Loucy (cell line): ENCODE measurements around the gene VWF.
A peak's percentile ranks its signal among the peaks of the same experiment; 100 is the strongest.

Experiments
- H2AFZ ChIP-seq: fragments of 200-600 bp; sonication (generic); 2 replicates; pipeline ENCODE4 v1.6.0; 2016; ENCODE audit warnings: antibody characterized with exemption, mild to moderate bottlenecking, low read length, moderate library complexity
- H3F3A ChIP-seq: fragments of 200-600 bp; 2 replicates; pipeline ENCODE4 v1.6.0; 2016; ENCODE audit warnings: antibody characterized with exemption, low read depth, mild to moderate bottlenecking
- H3K27me3 ChIP-seq: fragments of 200-600 bp; sonication (generic); 2 replicates; pipeline ENCODE4 v1.6.1; 2014; ENCODE audit warnings: low read length, mild to moderate bottlenecking; ENCODE audit not compliant: insufficient read depth, poor library complexity, severe bottlenecking
- H3K36me3 ChIP-seq: fragments of 200-600 bp; sonication (generic); 2 replicates; pipeline ENCODE4 v1.6.1; 2016; ENCODE audit warnings: low read length; ENCODE audit not compliant: insufficient read depth
- H3K4me1 ChIP-seq: fragments of 200-600 bp; sonication (generic); 2 replicates; pipeline ENCODE4 v1.5.1; 2014; ENCODE audit warnings: low read length, mild to moderate bottlenecking; ENCODE audit not compliant: insufficient read depth, poor library complexity, severe bottlenecking
- H3K4me2 ChIP-seq: fragments of 200-600 bp; sonication (generic); 2 replicates; pipeline ENCODE4 v1.6.0; 2014; ENCODE audit warnings: antibody characterized with exemption, low read length, low read depth, mild to moderate bottlenecking; ENCODE audit not compliant: poor library complexity, severe bottlenecking
- H3K4me3 ChIP-seq: fragments of 200-600 bp; sonication (generic); 2 replicates; pipeline ENCODE4 v1.5.1; 2014; ENCODE audit warnings: low read length, mild to moderate bottlenecking, mixed read lengths; ENCODE audit not compliant: poor library complexity, severe bottlenecking
- H3K79me2 ChIP-seq: fragments of 200-600 bp; sonication (generic); 2 replicates; pipeline ENCODE4 v1.6.1; 2014; ENCODE audit warnings: low read length; ENCODE audit not compliant: insufficient read depth
- H3K9ac ChIP-seq: fragments of 200-600 bp; sonication (generic); 2 replicates; pipeline ENCODE4 v1.6.0; 2014; ENCODE audit warnings: mild to moderate bottlenecking, low read depth, low read length, moderate library complexity; ENCODE audit not compliant: poor library complexity, severe bottlenecking
- H3K9me2 ChIP-seq: fragments of 200-600 bp; sonication (generic); replicated peaks from 2 replicates; pipeline ENCODE4 v1.6.1; 2016; ENCODE audit warnings: low read depth, low read length, mixed read lengths
- H3K9me3 ChIP-seq: fragments of 200-600 bp; sonication (generic); 2 replicates; pipeline ENCODE4 v1.6.1; 2014; ENCODE audit warnings: mild to moderate bottlenecking, antibody characterized with exemption, low read length, low read depth; ENCODE audit not compliant: insufficient read depth
- H4K20me1 ChIP-seq: fragments of 200-600 bp; sonication (generic); 2 replicates; pipeline ENCODE4 v1.6.0; 2014; ENCODE audit warnings: antibody characterized with exemption, low read length, mild to moderate bottlenecking; ENCODE audit not compliant: insufficient read depth, poor library complexity, severe bottlenecking
- EZH2phosphoT487 ChIP-seq: fragments of 200-600 bp; IDR thresholded peaks from 2 replicates; pipeline ENCODE4 v1.6.1; 2018; ENCODE audit warnings: antibody characterized with exemption, mild to moderate bottlenecking, moderate library complexity, borderline replicate concordance
- TF ChIP-seq, protein P1 (sequence below): fragments of 200-600 bp; sonication (generic); conservative IDR thresholded peaks from 2 replicates; pipeline ENCODE4 v1.5.1; 2014; ENCODE audit warnings: mild to moderate bottlenecking, antibody characterized with exemption, low read length

VWF gene

DNA sequence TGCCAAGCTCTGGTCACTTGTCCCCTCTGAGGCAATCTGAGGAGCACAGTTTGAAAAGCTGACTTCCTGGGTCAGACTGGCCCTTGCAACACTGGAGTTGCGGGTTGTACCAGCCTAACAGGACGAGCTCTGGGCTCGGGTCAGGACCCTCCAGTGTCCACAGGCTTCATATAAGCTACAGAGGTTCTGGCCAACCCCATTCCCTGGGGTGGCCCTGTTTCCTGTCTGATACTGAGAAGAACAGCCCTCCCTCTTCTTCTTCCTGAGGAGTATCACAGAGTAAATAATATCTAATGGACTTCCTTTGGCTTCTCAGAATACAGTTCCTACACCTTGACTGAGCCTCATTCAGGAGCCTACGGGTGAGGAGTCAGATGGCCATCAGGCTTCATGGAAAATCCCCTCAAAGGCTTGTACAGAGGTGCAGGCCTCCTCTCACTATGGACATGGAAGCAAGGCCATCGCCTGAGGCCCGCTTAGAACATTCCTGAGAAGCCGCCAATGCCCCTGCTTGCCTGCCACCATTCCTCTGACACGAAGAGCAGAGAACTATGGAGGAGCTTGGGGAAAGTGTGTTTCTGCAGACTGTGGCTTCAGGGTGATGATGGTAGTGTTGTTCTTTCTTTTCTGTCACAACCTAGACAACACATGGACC lies 150.9 kb downstream of the VWF start:
- Histone ChIP-seq H3K9me2 (no peaks in the 10 kb centered on the region), H3K9me3 (no peaks in the 10 kb centered on the region), H3K36me3 (no peaks in the 10 kb centered on the region), H3K79me2 (no peaks in the 10 kb centered on the region), H3K4me3 (no peak overlapping the region), H3F3A (no peaks in the 10 kb centered on the region), H4K20me1 (no peaks in the 10 kb centered on the region), H3K4me1 (peaks cover 13% of the 10 kb centered on the region), H3K27me3 (no peaks in the 10 kb centered on the region), H2AFZ (peak overlapping the region; percentile 23; the same call in 1 of the 2 replicates), H3K9ac (no peak overlapping the region), H3K4me2 (no peak overlapping the region)
- TF ChIP-seq EZH2phosphoT487 = no peak
- TF ChIP-seq, protein P1, sequence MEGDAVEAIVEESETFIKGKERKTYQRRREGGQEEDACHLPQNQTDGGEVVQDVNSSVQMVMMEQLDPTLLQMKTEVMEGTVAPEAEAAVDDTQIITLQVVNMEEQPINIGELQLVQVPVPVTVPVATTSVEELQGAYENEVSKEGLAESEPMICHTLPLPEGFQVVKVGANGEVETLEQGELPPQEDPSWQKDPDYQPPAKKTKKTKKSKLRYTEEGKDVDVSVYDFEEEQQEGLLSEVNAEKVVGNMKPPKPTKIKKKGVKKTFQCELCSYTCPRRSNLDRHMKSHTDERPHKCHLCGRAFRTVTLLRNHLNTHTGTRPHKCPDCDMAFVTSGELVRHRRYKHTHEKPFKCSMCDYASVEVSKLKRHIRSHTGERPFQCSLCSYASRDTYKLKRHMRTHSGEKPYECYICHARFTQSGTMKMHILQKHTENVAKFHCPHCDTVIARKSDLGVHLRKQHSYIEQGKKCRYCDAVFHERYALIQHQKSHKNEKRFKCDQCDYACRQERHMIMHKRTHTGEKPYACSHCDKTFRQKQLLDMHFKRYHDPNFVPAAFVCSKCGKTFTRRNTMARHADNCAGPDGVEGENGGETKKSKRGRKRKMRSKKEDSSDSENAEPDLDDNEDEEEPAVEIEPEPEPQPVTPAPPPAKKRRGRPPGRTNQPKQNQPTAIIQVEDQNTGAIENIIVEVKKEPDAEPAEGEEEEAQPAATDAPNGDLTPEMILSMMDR = no peak

DNA sequence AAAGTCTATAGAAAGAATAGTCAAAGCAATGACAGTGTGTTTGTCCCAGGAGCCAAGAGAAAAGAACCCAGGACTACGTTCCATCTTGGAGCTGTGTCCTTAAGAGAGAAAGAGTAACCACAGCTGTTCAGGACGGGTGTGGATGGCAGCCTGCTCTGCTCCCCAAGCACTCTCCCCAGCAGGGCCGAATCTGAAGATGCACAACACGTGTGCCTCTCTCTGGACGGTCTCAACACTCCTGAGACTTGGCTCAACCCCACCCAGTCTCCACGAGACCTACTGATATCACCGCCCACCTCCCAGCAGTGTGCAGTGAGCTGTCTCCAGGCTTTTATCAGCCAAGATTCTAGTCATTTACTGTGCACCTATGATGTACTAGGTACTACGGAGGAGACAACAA lies 152.1 kb downstream of the VWF start:
- H3K27me3 ChIP-seq = no peaks in the 10 kb centered on the region
- no peaks in the 10 kb centered on the region for H3F3A ChIP-seq
- peaks cover 13% of the 10 kb centered on the region for H3K4me1 ChIP-seq
- H3K9me2 ChIP-seq = no peaks in the 10 kb centered on the region
- H3K9ac ChIP-seq = no peak overlapping the region
- H3K4me3 ChIP-seq = no peak overlapping the region
- H3K9me3 ChIP-seq = no peaks in the 10 kb centered on the region
- H2AFZ ChIP-seq = no peak overlapping the region
- no peak for TF ChIP-seq EZH2phosphoT487
- TF ChIP-seq, protein P1 = no peak
- no peaks in the 10 kb centered on the region for H4K20me1 ChIP-seq
- no peaks in the 10 kb centered on the region for H3K36me3 ChIP-seq
- no peak overlapping the region for H3K4me2 ChIP-seq
- no peaks in the 10 kb centered on the region for H3K79me2 ChIP-seq

DNA sequence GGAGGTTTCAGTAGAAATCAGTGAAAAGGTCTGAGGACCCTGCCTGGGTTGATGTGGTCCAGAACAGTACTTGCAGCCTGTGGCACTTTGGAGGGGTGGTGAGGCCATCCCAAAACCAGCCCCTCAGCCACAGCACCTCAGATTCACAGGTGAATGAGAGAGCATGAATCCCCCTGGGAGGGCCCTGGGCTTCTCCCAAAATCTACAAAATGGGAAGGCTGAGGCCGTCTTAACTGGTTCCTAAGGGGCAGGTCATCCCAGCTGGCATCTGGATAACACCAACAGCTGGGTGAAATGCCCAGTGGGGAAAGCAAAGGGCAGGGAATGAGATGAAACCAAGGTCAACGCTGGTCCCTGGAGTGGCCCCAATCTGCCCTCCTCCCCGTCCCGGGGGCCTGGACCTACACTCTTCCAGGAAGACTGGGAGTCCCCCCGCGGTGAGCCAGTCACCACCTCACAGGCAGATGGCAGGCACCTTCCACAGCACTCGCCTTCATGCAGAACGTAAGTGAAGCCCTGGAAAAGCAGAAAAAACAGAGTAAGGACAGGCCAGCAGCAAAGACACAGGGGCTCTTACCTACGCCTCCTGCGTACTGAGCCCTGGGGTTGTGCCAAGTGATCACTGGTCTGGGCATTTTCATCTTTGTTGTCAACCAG lies 153.1 kb downstream of the VWF start:
- H3F3A ChIP-seq = no peaks in the 10 kb centered on the region
- H3K9ac ChIP-seq = no peak overlapping the region
- H4K20me1 ChIP-seq = no peaks in the 10 kb centered on the region
- no peak overlapping the region for H2AFZ ChIP-seq
- no peak overlapping the region for H3K4me2 ChIP-seq
- no peaks in the 10 kb centered on the region for H3K27me3 ChIP-seq
- no peaks in the 10 kb centered on the region for H3K9me2 ChIP-seq
- no peak overlapping the region for H3K4me3 ChIP-seq
- H3K4me1 ChIP-seq = peaks cover 7% of the 10 kb centered on the region
- H3K36me3 ChIP-seq = no peaks in the 10 kb centered on the region
- TF ChIP-seq, protein P1 = no peak
- no peak for TF ChIP-seq EZH2phosphoT487
- no peaks in the 10 kb centered on the region for H3K9me3 ChIP-seq
- H3K79me2 ChIP-seq = no peaks in the 10 kb centered on the region
